Measurements from ENCODE around the gene PPM1L.
A peak's percentile ranks its signal among the peaks of the same experiment; 100 is the strongest.
"Not testable (repeated sequence)": the region's sequence is repeated elsewhere in the genome, so short reads cannot be mapped to it uniquely, and the experiment has no call there.

The PPM1L gene

GRCh38 chr3:160992712-160993111 is 236.7 kb downstream of the PPM1L start:
- DNase-seq: no peak

- no peak for DNase-seq
Measured at GRCh38 chr3:160996811-160997210, 240.8 kb downstream of the PPM1L start.

GRCh38 chr3:160998581-160998980 is 242.6 kb downstream of the PPM1L start:
- no peak for DNase-seq

- peak; percentile 49 for DNase-seq
Measured at GRCh38 chr3:160999274-160999673, 243.2 kb downstream of the PPM1L start.

- DNase-seq: no peak
Measured at GRCh38 chr3:161008086-161008485, 252.1 kb downstream of the PPM1L start.

GRCh38 chr3:161010151-161010550 is 254.1 kb downstream of the PPM1L start:
- not testable (repeated sequence) for DNase-seq

GRCh38 chr3:161014843-161015749 is 259.1 kb downstream of the PPM1L start:
- DNase-seq: peak; percentile 23

- DNase-seq: no peak
Measured at GRCh38 chr3:161016417-161017313, 260.6 kb downstream of the PPM1L start.

GRCh38 chr3:161017971-161018370 is 261.9 kb downstream of the PPM1L start:
- no peak for DNase-seq

- DNase-seq: no peak
Measured at GRCh38 chr3:161020256-161020655, 264.2 kb downstream of the PPM1L start.

GRCh38 chr3:161025911-161026310 is 269.9 kb downstream of the PPM1L start:
- no peak for DNase-seq

GRCh38 chr3:161026612-161027510 is 270.8 kb downstream of the PPM1L start:
- DNase-seq: no peak

GRCh38 chr3:161028555-161029153 is 272.6 kb downstream of the PPM1L start:
- no peak for DNase-seq

- no peak for DNase-seq
Measured at GRCh38 chr3:161031134-161031533, 275.1 kb downstream of the PPM1L start.

GRCh38 chr3:161034913-161035550 is 279.0 kb downstream of the PPM1L start:
- not testable (repeated sequence) for DNase-seq

- DNase-seq: no peak
Measured at GRCh38 chr3:161035711-161036110, 279.7 kb downstream of the PPM1L start.

GRCh38 chr3:161038725-161039124 is 282.7 kb downstream of the PPM1L start:
- no peak for DNase-seq

GRCh38 chr3:161042023-161042501 is 286.0 kb downstream of the PPM1L start:
- DNase-seq: no peak

- no peak for DNase-seq
Measured at GRCh38 chr3:161043336-161044035, 287.5 kb downstream of the PPM1L start.

- no peak for DNase-seq
Measured at GRCh38 chr3:161049683-161050248, 293.7 kb downstream of the PPM1L start.

Measured in NCI-H82 (cell line).